WTC11 (cell line): ENCODE data around the gene BCAS3. TPM values are rescaled to one million over a fixed set of nuclear protein-coding genes. Genes with fewer than 3 reads are reported as not detected.

Source experiments
- ATAC-seq: fragments of 200-7000 bp; cut with Tn5 transposase; 2 replicates; pipeline ENCODE4 v1.10.0; 2021; ENCODE audit warnings: mild to moderate bottlenecking, moderate library complexity
- CTCF ChIA-PET: fragments of 300-600 bp; sonication (Branson Sonifier 250); formaldehyde crosslinking; loops from one replicate; lab custom pipeline; 2021; ENCODE audit warnings: antibody characterized with exemption; lab: Charles Lee
- POLR2A ChIA-PET: fragments of 350-600 bp; sonication (Branson Sonifier 250); formaldehyde crosslinking; loops from one replicate; lab custom pipeline; 2021; ENCODE audit warnings: antibody characterized with exemption; lab: Charles Lee
- DNase-seq: peaks from one replicate; pipeline ENCODE4 v3.0.0; 2021; ENCODE audit warnings: low spot score
- H3K27ac Mint-ChIP-seq: 2 replicates; pipeline ENCODE4 v1.8.0; 2021; ENCODE audit warnings: mixed read lengths
- H3K27me3 Mint-ChIP-seq: 2 replicates; pipeline ENCODE4 v1.8.0; 2021; ENCODE audit warnings: low read depth, mild to moderate bottlenecking, moderate library complexity, mixed read lengths
- H3K36me3 Mint-ChIP-seq: 2 replicates; pipeline ENCODE4 v1.8.0; 2021; ENCODE audit warnings: mixed read lengths
- H3K4me1 Mint-ChIP-seq: 2 replicates; pipeline ENCODE4 v1.8.0; 2022; ENCODE audit warnings: mixed read lengths
- H3K4me3 Mint-ChIP-seq: 2 replicates; pipeline ENCODE4 v1.8.0; 2021; ENCODE audit warnings: mild to moderate bottlenecking, moderate library complexity, mixed read lengths
- H3K9me3 Mint-ChIP-seq: 2 replicates; pipeline ENCODE4 v1.8.0; 2021; ENCODE audit warnings: mixed read lengths
- CBFB ChIP-seq: sonication (generic); formaldehyde crosslinking; IDR thresholded peaks from 2 replicates; pipeline ENCODE4 v1.8.1; 2022; ENCODE audit warnings: mild to moderate bottlenecking, low read depth, missing genetic modification reagents
- FOXP1 ChIP-seq: sonication (generic); formaldehyde crosslinking; IDR thresholded peaks from 2 replicates; pipeline ENCODE4 v1.8.0; 2022; ENCODE audit warnings: missing genetic modification reagents, mild to moderate bottlenecking, moderate library complexity, borderline replicate concordance
- NFE2L1 ChIP-seq: sonication (generic); formaldehyde crosslinking; IDR thresholded peaks from 2 replicates; pipeline ENCODE4 v1.8.1; 2023; ENCODE audit warnings: missing genetic modification reagents
- OVOL2 ChIP-seq: fragments of 250-450 bp; sonication (Bioruptor Pico); IDR thresholded peaks from 2 replicates; pipeline ENCODE4 v1.9.0; 2021; ENCODE audit warnings: mild to moderate bottlenecking, borderline replicate concordance
- RELA ChIP-seq: sonication (generic); formaldehyde crosslinking; IDR thresholded peaks from 2 replicates; pipeline ENCODE4 v1.8.1; 2022; ENCODE audit warnings: missing genetic modification reagents, mild to moderate bottlenecking, borderline replicate concordance
- SMAD3 ChIP-seq: sonication (generic); formaldehyde crosslinking; IDR thresholded peaks from 2 replicates; pipeline ENCODE4 v1.8.0; 2022; ENCODE audit warnings: missing genetic modification reagents, mild to moderate bottlenecking, borderline replicate concordance
- ZNF138 ChIP-seq: sonication (generic); formaldehyde crosslinking; conservative IDR thresholded peaks from 2 replicates; pipeline ENCODE4 v1.8.1; 2022; ENCODE audit warnings: mild to moderate bottlenecking, moderate library complexity, missing genetic modification reagents
- ZNF232 ChIP-seq: sonication (generic); formaldehyde crosslinking; IDR thresholded peaks from 2 replicates; pipeline ENCODE4 v1.8.0; 2022; ENCODE audit warnings: mild to moderate bottlenecking, missing genetic modification reagents
- ZNF317 ChIP-seq: sonication (generic); formaldehyde crosslinking; IDR thresholded peaks from 2 replicates; pipeline ENCODE4 v1.8.1; 2023; ENCODE audit warnings: low read depth, mild to moderate bottlenecking, moderate library complexity, missing genetic modification reagents, borderline replicate concordance
- ZNF423 ChIP-seq: fragments of 250-450 bp; sonication (Bioruptor Pico); IDR thresholded peaks from 2 replicates; pipeline ENCODE4 v2.1.2; 2022; ENCODE audit warnings: mild to moderate bottlenecking, moderate library complexity
- total RNA-seq: library from RNA; stranded (reverse); gene quantifications from 3 replicates; pipeline ENCODE4 v1.2.3, GENCODE V29; 2021
- TF ChIP-seq, protein P1 (sequence below): sonication (generic); formaldehyde crosslinking; IDR thresholded peaks from 2 replicates; pipeline ENCODE4 v1.8.1; 2023; ENCODE audit warnings: mild to moderate bottlenecking, missing genetic modification reagents, moderate library complexity
- TF ChIP-seq, protein P2 (sequence below): sonication (generic); formaldehyde crosslinking; IDR thresholded peaks from 2 replicates; pipeline ENCODE4 v1.8.0; 2022; ENCODE audit warnings: mild to moderate bottlenecking, missing genetic modification reagents
- TF ChIP-seq, protein P3 (sequence below): sonication (generic); formaldehyde crosslinking; IDR thresholded peaks from 2 replicates; pipeline ENCODE4 v1.8.1; 2022; ENCODE audit warnings: missing genetic modification reagents, borderline replicate concordance
- TF ChIP-seq, protein P4 (sequence below): fragments of 250-450 bp; sonication (Bioruptor Pico); conservative IDR thresholded peaks from 2 replicates; pipeline ENCODE4 v1.9.0; 2021; ENCODE audit warnings: mild to moderate bottlenecking
- TF ChIP-seq, protein P5 (sequence below): sonication (generic); formaldehyde crosslinking; IDR thresholded peaks from 2 replicates; pipeline ENCODE4 v1.8.0; 2022; ENCODE audit warnings: mild to moderate bottlenecking, missing genetic modification reagents
- TF ChIP-seq, protein P6 (sequence below): fragments of 250-450 bp; sonication (Bioruptor Pico); IDR thresholded peaks from 2 replicates; pipeline ENCODE4 v1.8.0; 2021; ENCODE audit warnings: mild to moderate bottlenecking
- TF ChIP-seq, protein P7 (sequence below): sonication (generic); formaldehyde crosslinking; conservative IDR thresholded peaks from 2 replicates; pipeline ENCODE4 v1.8.1; 2022; ENCODE audit warnings: mild to moderate bottlenecking, missing genetic modification reagents
- TF ChIP-seq, protein P8 (sequence below): fragments of 200-600 bp; IDR thresholded peaks from 2 replicates; pipeline ENCODE4 v1.8.0; 2022; ENCODE audit warnings: antibody characterized with exemption
- TF ChIP-seq, protein P9 (sequence below): fragments of 250-450 bp; sonication (Bioruptor Pico); IDR thresholded peaks from 2 replicates; pipeline ENCODE4 v2.1.2; 2022; ENCODE audit warnings: mild to moderate bottlenecking, moderate library complexity
- TF ChIP-seq, protein P10 (sequence below): sonication (generic); formaldehyde crosslinking; IDR thresholded peaks from 2 replicates; pipeline ENCODE4 v1.8.1; 2022; ENCODE audit warnings: low read depth, mild to moderate bottlenecking, moderate library complexity, missing genetic modification reagents, borderline replicate concordance

Gene BCAS3
- total RNA-seq, 1 experiment from 2014 or later = 15.5 TPM

DNA sequence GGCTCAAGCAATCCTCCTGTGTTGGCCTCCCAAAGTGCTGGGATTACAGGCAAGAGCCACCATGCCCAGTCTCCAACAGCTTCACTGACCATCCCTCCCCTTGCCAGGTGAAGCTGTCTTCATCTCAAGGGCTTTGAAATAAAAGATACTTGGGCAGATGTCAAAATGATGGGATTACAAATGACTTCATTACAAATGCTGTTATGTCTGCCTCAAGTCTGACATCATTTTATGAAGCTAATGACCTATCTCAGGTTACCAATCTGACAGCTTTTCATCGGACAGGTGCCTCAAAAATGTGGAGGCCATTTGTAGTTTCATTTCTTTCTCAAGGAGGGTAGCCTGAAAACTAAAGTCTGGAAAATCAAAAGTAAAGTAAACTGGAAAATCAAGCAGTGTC, 398.3 kb downstream of the BCAS3 start:
- no peak for ATAC-seq
- TF ChIP-seq FOXP1 = no peak
- TF ChIP-seq, protein P1, sequence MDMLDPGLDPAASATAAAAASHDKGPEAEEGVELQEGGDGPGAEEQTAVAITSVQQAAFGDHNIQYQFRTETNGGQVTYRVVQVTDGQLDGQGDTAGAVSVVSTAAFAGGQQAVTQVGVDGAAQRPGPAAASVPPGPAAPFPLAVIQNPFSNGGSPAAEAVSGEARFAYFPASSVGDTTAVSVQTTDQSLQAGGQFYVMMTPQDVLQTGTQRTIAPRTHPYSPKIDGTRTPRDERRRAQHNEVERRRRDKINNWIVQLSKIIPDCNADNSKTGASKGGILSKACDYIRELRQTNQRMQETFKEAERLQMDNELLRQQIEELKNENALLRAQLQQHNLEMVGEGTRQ (CRISPR knock-in tag) = no peak
- TF ChIP-seq, protein P2, sequence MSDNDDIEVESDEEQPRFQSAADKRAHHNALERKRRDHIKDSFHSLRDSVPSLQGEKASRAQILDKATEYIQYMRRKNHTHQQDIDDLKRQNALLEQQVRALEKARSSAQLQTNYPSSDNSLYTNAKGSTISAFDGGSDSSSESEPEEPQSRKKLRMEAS = no peak
- no peak for TF ChIP-seq RELA (CRISPR knock-in tag)
- TF ChIP-seq, protein P3, sequence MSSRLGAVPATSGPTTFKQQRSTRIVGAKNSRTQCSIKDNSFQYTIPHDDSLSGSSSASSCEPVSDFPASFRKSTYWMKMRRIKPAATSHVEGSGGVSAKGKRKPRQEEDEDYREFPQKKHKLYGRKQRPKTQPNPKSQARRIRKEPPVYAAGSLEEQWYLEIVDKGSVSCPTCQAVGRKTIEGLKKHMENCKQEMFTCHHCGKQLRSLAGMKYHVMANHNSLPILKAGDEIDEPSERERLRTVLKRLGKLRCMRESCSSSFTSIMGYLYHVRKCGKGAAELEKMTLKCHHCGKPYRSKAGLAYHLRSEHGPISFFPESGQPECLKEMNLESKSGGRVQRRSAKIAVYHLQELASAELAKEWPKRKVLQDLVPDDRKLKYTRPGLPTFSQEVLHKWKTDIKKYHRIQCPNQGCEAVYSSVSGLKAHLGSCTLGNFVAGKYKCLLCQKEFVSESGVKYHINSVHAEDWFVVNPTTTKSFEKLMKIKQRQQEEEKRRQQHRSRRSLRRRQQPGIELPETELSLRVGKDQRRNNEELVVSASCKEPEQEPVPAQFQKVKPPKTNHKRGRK = no peak
- TF ChIP-seq, protein P4, sequence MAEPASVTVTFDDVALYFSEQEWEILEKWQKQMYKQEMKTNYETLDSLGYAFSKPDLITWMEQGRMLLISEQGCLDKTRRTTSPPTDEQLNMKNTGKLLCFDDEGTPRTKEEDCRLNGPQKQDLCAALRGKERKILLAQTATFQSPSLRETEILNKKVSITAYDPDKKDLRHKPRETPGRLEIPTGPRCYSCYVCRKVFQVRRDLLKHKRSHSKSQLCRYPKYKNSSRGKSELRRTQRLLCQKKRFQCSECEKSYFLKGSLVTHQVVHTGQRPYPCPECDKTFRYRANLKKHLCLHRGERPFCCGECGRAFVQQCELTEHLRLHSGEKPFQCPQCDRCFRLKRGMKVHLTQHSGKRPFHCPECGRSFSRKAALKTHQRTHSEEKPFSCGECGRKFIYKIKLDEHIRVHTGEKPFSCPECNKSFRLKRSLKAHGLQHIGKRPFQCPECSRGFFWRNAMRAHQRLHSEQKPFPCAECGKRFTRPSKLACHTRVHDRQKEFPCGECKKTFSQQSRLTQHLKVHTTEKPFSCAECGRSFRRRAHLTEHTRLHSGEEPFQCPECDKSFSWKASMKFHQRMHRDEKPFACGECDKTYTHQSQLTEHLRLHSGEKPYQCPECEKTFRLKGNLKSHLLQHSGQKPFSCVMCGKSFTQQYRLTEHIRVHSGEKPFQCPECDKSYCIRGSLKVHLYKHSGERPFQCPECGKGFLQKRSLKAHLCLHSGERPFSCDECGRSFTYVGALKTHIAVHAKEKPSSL (CRISPR knock-in tag) = no peak
- no peak for TF ChIP-seq ZNF138
- no peak for TF ChIP-seq ZNF232 (CRISPR knock-in tag)
- TF ChIP-seq SMAD3 (CRISPR knock-in tag) = no peak
- no peak for TF ChIP-seq NFE2L1 (CRISPR knock-in tag)
- TF ChIP-seq, protein P5, sequence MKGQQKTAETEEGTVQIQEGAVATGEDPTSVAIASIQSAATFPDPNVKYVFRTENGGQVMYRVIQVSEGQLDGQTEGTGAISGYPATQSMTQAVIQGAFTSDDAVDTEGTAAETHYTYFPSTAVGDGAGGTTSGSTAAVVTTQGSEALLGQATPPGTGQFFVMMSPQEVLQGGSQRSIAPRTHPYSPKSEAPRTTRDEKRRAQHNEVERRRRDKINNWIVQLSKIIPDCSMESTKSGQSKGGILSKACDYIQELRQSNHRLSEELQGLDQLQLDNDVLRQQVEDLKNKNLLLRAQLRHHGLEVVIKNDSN (CRISPR knock-in tag) = no peak
- TF ChIP-seq OVOL2 (CRISPR knock-in tag) = no peak
- TF ChIP-seq, protein P6, sequence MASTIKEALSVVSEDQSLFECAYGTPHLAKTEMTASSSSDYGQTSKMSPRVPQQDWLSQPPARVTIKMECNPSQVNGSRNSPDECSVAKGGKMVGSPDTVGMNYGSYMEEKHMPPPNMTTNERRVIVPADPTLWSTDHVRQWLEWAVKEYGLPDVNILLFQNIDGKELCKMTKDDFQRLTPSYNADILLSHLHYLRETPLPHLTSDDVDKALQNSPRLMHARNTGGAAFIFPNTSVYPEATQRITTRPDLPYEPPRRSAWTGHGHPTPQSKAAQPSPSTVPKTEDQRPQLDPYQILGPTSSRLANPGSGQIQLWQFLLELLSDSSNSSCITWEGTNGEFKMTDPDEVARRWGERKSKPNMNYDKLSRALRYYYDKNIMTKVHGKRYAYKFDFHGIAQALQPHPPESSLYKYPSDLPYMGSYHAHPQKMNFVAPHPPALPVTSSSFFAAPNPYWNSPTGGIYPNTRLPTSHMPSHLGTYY (CRISPR knock-in tag) = no peak
- TF ChIP-seq, protein P7, sequence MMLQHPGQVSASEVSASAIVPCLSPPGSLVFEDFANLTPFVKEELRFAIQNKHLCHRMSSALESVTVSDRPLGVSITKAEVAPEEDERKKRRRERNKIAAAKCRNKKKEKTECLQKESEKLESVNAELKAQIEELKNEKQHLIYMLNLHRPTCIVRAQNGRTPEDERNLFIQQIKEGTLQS = no peak
- TF ChIP-seq ZNF317 (CRISPR knock-in tag) = no peak
- no peak for TF ChIP-seq CBFB (CRISPR knock-in tag)
- TF ChIP-seq, protein P8, sequence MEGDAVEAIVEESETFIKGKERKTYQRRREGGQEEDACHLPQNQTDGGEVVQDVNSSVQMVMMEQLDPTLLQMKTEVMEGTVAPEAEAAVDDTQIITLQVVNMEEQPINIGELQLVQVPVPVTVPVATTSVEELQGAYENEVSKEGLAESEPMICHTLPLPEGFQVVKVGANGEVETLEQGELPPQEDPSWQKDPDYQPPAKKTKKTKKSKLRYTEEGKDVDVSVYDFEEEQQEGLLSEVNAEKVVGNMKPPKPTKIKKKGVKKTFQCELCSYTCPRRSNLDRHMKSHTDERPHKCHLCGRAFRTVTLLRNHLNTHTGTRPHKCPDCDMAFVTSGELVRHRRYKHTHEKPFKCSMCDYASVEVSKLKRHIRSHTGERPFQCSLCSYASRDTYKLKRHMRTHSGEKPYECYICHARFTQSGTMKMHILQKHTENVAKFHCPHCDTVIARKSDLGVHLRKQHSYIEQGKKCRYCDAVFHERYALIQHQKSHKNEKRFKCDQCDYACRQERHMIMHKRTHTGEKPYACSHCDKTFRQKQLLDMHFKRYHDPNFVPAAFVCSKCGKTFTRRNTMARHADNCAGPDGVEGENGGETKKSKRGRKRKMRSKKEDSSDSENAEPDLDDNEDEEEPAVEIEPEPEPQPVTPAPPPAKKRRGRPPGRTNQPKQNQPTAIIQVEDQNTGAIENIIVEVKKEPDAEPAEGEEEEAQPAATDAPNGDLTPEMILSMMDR = no peak
- TF ChIP-seq, all 79 proteins: peak for 0
- Mint-ChIP-seq H3K9me3 (no peaks in the 10 kb centered on the region), H3K27me3 (no peaks in the 10 kb centered on the region), H3K27ac (no peak overlapping the region), H3K4me3 (no peak overlapping the region), H3K4me1 (peaks cover 11% of the 10 kb centered on the region), H3K36me3 (no peaks in the 10 kb centered on the region)
- ChIA-PET POLR2A (no interaction called here), CTCF (no interaction called here)
- no peak for DNase-seq

DNA sequence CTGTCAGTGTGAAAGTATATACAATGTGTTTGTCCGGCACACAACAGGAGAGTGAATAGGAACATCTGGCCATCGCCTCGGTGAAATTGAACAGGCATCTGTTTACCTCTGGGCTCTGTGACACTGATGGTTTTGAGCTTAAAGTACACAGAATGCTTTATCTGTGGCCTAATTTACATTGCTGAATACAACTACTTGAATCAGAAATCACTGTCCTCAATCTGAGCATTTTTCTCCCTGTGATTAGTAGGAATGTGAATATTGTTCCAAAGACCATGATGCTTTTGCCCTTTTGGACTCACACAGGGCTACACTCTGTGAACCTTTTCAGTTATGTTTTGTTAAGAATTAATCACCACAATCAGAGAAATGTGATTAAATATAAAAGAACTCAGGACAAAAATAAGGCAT, 399.0 kb downstream of the BCAS3 start:
- TF ChIP-seq ZNF423 (CRISPR knock-in tag) (no peak), CBFB (CRISPR knock-in tag) (no peak)
- TF ChIP-seq, protein P9, sequence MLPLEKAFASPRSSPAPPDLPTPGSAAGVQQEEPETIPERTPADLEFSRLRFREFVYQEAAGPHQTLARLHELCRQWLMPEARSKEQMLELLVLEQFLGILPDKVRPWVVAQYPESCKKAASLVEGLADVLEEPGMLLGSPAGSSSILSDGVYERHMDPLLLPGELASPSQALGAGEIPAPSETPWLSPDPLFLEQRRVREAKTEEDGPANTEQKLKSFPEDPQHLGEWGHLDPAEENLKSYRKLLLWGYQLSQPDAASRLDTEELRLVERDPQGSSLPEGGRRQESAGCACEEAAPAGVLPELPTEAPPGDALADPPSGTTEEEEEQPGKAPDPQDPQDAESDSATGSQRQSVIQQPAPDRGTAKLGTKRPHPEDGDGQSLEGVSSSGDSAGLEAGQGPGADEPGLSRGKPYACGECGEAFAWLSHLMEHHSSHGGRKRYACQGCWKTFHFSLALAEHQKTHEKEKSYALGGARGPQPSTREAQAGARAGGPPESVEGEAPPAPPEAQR (CRISPR knock-in tag) = no peak
- TF ChIP-seq, protein P10, sequence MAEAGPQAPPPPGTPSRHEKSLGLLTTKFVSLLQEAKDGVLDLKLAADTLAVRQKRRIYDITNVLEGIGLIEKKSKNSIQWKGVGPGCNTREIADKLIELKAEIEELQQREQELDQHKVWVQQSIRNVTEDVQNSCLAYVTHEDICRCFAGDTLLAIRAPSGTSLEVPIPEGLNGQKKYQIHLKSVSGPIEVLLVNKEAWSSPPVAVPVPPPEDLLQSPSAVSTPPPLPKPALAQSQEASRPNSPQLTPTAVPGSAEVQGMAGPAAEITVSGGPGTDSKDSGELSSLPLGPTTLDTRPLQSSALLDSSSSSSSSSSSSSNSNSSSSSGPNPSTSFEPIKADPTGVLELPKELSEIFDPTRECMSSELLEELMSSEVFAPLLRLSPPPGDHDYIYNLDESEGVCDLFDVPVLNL (CRISPR knock-in tag) = no peak
- no peaks in the 10 kb centered on the region for H3K36me3 Mint-ChIP-seq

More for the DNA sequence above, 399.0 kb downstream of the BCAS3 start:
- ATAC-seq (no peak), DNase-seq (no peak)
- ChIA-PET POLR2A (no interaction called here), CTCF (no interaction called here)
- H3K4me3 Mint-ChIP-seq = no peak overlapping the region
- H3K27ac Mint-ChIP-seq = no peak overlapping the region
- H3K9me3 Mint-ChIP-seq = no peaks in the 10 kb centered on the region
- peaks cover 8% of the 10 kb centered on the region for H3K4me1 Mint-ChIP-seq
- no peaks in the 10 kb centered on the region for H3K27me3 Mint-ChIP-seq
